ENCODE measurements around the gene GPR37. TPM values are rescaled to one million over a fixed set of nuclear protein-coding genes. Genes with fewer than 3 reads are reported as not detected.

GPR37 gene
- total and polyA plus RNA-seq, 2 donors (not counting 3 experiments of a cell fraction or from before 2014, with no cell fraction given) = 0.92 to 2.1 TPM

DNA sequence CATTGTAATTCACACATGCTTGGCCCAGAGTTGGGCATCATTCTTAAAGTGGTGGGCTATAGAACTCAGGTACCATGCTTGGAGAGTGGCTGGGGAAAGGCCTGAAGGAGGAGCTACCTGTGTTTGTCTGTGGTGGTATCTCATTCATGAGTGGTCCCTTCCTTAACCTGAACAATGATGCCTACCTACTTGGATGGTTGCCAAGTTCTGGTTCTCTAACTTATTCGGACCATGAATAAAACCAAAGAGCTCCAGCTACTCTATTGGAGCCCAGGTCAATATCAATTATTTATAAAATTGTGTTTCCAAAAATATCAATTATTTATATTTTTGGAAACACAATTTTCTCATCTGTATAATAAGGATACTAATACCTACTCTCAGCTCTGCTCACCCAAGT is 2.9 kb upstream of the GPR37 start:
- H2AFZ ChIP-seq (ENCODE audit: low read depth, low read length) = no peak overlapping the region
- H3K27ac ChIP-seq (ENCODE audit: insufficient read depth, low read depth, low read length) = no peak overlapping the region
- H4K20me1 ChIP-seq (replicated peaks; ENCODE audit: control insufficient read depth, extremely low read depth, insufficient read depth, low read length) = no peaks in the 10 kb centered on the region
- no TSS peak for BruUV-seq (replicated peaks)
- TF ChIP-seq, protein P1, sequence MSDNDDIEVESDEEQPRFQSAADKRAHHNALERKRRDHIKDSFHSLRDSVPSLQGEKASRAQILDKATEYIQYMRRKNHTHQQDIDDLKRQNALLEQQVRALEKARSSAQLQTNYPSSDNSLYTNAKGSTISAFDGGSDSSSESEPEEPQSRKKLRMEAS (IDR thresholded peaks at IDR 0.05; ENCODE audit: insufficient read depth, insufficient read length) = no peak
- TF ChIP-seq POLR2AphosphoS5 (IDR thresholded peaks at IDR 0.05; ENCODE audit: insufficient read depth, low read depth, low read length) (no peak), GATA2 (IDR thresholded peaks at IDR 0.05; ENCODE audit: insufficient read depth, insufficient read length, low read depth, low read length) (no peak), POLR2A (IDR thresholded peaks at IDR 0.05; ENCODE audit: low read depth, low read length) (no peak), FOS (IDR thresholded peaks at IDR 0.05; ENCODE audit: borderline replicate concordance, insufficient read depth, low read length) (no peak), JUN (IDR thresholded peaks at IDR 0.05; ENCODE audit: borderline replicate concordance, insufficient read depth, insufficient read length, low read depth) (no peak), CTCF (IDR thresholded peaks at IDR 0.05; ENCODE audit: extremely low read depth in 1 of 2, insufficient read depth in 1 of 2, low read depth in 1 of 2, low read length in 2 of 2) (no peak), EZH2 (IDR thresholded peaks at IDR 0.05; ENCODE audit: borderline replicate concordance, low read depth, low read length, severe bottlenecking) (no peak)
- ChIA-PET CTCF (interaction anchor here (0.7 to 9.1 kb wide), 5 partner anchors 11 to 598 kb away, joined by 3 to 68 read pairs (median 3); no protein-coding TSS in a partner anchor), POLR2A (no interaction called here)
- H3K9ac ChIP-seq (replicated peaks; ENCODE audit: extremely low read depth, insufficient read depth, low read length) = no peak overlapping the region
- no peaks in the 10 kb centered on the region for H3K36me3 ChIP-seq (ENCODE audit: control insufficient read depth in 2 of 2, extremely low read depth in 1 of 2, insufficient read depth in 2 of 2, low read length in 2 of 2)
- H3K79me2 ChIP-seq (ENCODE audit: control insufficient read depth, insufficient read depth, low read length) = no peaks in the 10 kb centered on the region
- intact Hi-C loops (cut with micrococcal nuclease) (no loop called here), dilution Hi-C loops (cut with MboI; ENCODE audit: extremely low pct_ligation_motif_present, low sequenced_read_pairs) (no loop called here)
- peaks cover 4 to 7% of the 10 kb centered on the region in 2 experiments for H3K27me3 ChIP-seq (ENCODE audit: control insufficient read depth in 2 of 2, insufficient read depth in 2 of 2, low read length in 2 of 2)
- H3K9me3 ChIP-seq (replicated peaks; ENCODE audit: control insufficient read depth, insufficient read depth, low read length) = no peaks in the 10 kb centered on the region
- H3K4me2 ChIP-seq (ENCODE audit: insufficient read depth, low read length) = no peak overlapping the region
- peaks cover 9% of the 10 kb centered on the region for H3K4me1 ChIP-seq (ENCODE audit: control insufficient read depth, extremely low read depth, insufficient read depth, low read length)
- no peak overlapping the region for H3K4me3 ChIP-seq (replicated peaks in 1 of 3; ENCODE audit: insufficient read depth in 1 of 3, low read depth in 1 of 3, low read length in 3 of 3)
- DNase-seq (ENCODE audit: low read depth, low spot score) = no peak
- FAIRE-seq = no peak
- no peaks in the 10 kb centered on the region for H3K9me1 ChIP-seq (replicated peaks; ENCODE audit: control insufficient read depth, extremely low read depth, insufficient read depth, low read length)

All from endothelial cell of umbilical vein (primary cell).